ENCODE measurements around the gene AHNAK2.

Gene AHNAK2

GRCh38 chr14:105015242-105015641 lies 37.1 kb upstream of the AHNAK2 start:
- H3K4me3 ChIP-seq (ENCODE audit: low read depth, low read length) = no peak overlapping the region
- TF ChIP-seq, protein P1, sequence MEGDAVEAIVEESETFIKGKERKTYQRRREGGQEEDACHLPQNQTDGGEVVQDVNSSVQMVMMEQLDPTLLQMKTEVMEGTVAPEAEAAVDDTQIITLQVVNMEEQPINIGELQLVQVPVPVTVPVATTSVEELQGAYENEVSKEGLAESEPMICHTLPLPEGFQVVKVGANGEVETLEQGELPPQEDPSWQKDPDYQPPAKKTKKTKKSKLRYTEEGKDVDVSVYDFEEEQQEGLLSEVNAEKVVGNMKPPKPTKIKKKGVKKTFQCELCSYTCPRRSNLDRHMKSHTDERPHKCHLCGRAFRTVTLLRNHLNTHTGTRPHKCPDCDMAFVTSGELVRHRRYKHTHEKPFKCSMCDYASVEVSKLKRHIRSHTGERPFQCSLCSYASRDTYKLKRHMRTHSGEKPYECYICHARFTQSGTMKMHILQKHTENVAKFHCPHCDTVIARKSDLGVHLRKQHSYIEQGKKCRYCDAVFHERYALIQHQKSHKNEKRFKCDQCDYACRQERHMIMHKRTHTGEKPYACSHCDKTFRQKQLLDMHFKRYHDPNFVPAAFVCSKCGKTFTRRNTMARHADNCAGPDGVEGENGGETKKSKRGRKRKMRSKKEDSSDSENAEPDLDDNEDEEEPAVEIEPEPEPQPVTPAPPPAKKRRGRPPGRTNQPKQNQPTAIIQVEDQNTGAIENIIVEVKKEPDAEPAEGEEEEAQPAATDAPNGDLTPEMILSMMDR (IDR thresholded peaks at IDR 0.05; ENCODE audit: low read depth, low read length) = no peak

GRCh38 chr14:105014631-105015030 lies 36.5 kb upstream of the AHNAK2 start:
- TF ChIP-seq, protein P1 (IDR thresholded peaks at IDR 0.05; ENCODE audit: low read depth, low read length) = no peak
- H3K4me3 ChIP-seq (ENCODE audit: low read depth, low read length) = no peak overlapping the region

GRCh38 chr14:105014032-105014431 lies 35.9 kb upstream of the AHNAK2 start:
- H3K4me3 ChIP-seq (ENCODE audit: low read depth, low read length) = no peak overlapping the region
- TF ChIP-seq, protein P1 (IDR thresholded peaks at IDR 0.05; ENCODE audit: low read depth, low read length) = no peak

- no peak overlapping the region for H3K4me3 ChIP-seq (ENCODE audit: low read depth, low read length)
- TF ChIP-seq, protein P1 (IDR thresholded peaks at IDR 0.05; ENCODE audit: low read depth, low read length) = no peak
Measured at GRCh38 chr14:105013150-105013785, 35.1 kb upstream of the AHNAK2 start.

DNA sequence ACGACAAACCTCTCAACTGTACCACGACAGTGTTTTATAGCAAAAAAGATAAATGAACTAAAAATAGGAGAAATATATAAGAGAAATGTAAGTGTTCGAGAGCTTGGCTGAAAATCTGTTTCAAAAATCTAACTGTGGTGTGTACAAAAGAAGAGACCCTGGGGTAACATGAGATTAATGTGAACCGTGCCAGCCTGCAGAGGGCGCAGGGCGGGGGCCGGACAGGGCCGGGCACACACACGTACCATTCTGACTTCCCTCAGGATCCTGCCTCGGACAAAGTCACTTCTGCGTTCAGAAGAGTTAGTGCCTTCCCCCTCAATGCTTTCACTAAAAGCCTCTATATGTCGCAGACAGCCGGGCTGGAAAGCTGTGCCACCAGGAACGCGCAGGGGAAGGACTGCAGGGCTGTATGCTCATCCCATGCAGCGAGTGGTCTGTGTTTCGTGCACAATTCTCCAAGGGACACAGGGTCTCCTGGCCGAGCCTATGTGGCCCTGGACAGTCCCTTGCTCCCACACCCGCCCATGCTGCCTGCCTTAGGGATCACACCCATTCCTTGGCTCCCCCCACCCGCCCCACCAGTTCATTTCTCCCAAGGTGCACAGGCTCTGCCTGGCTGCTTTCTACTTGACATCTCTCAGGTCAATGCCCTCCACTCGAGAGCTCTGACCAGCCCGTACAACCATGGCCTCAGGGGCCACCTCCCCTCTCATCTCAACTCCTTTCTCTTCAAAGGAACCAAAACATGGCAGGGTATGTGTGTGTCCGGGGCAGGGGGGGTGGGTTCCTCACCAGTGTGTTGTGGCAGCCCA lies 34.2 kb upstream of the AHNAK2 start:
- TF ChIP-seq, protein P1 (IDR thresholded peaks at IDR 0.05; ENCODE audit: low read depth, low read length) = no peak
- H3K4me3 ChIP-seq (ENCODE audit: low read depth, low read length) = no peak overlapping the region

DNA sequence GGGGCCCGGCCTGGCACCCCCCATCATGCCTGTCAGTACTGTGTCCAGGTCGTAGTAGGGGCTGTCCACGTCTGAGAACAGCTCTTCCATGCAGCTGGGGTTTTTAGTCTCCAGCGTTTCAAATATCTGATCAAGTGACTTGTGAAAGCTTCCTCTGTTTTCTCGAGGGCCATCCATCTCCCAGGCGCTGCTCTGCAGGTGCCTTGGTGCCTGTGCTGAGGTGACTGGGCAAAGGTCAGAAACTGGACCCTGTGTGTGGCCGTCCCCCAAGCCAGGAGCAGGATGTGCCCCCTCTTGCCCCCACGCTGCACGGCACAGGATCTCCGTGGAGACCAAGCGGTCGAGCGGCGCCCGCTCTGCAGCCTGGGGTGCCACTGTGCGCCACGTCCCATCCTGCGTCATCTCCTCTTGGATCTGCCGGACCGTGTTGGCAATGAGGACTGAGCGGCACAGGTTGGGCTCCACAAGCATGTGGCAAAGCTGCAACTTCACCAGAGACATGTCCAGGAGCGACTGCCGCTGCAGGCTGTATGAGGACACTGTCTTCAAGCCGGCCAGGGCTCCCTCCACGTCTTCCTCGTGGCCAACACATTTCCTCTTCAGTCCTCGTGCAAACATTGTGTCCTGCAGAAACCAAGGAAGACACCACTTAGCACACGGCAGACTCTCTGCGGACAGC lies 33.3 kb upstream of the AHNAK2 start:
- no peak overlapping the region for H3K4me3 ChIP-seq (ENCODE audit: low read depth, low read length)
- TF ChIP-seq, protein P1 (IDR thresholded peaks at IDR 0.05; ENCODE audit: low read depth, low read length) = no peak

- H3K4me3 ChIP-seq (ENCODE audit: low read depth, low read length) = no peak overlapping the region
- TF ChIP-seq, protein P1 (IDR thresholded peaks at IDR 0.05; ENCODE audit: low read depth, low read length) = no peak
Measured at GRCh38 chr14:105010891-105011291, 32.7 kb upstream of the AHNAK2 start.
